Pulmonary artery endothelial cell (primary cell): ENCODE measurements around the gene AP3S2. TPM values are rescaled to one million over a fixed set of nuclear protein-coding genes. Genes with fewer than 3 reads are reported as not detected.
"Not testable (repeated sequence)": the region's sequence is repeated elsewhere in the genome, so short reads cannot be mapped to it uniquely, and the experiment has no call there.

Experiments
- DNase-seq: peaks from one replicate; pipeline ENCODE4 v3.0.0-alpha.2; 2011; ENCODE audit warnings: low read depth, low spot score
- total RNA-seq: library from RNA; depleted of rRNA; stranded (reverse); fragments of >200 nt; gene quantifications from 2 replicates; pipeline ENCODE4 v1.2.3, GENCODE V29; 2014

AP3S2 gene
- total RNA-seq, 1 donor from 2014 or later = 19.5 TPM

GRCh38 chr15:89864958-89865739 is 28.6 kb downstream of the AP3S2 start:
- no peak for DNase-seq

GRCh38 chr15:89863918-89864317 is 29.9 kb downstream of the AP3S2 start:
- no peak for DNase-seq

GRCh38 chr15:89860891-89861290 is 32.9 kb downstream of the AP3S2 start:
- DNase-seq = no peak

- DNase-seq = no peak
These were observed 33.4 kb downstream of the AP3S2 start for GRCh38 chr15:89860431-89860830.

- DNase-seq = no peak
These were observed 34.9 kb downstream of the AP3S2 start for GRCh38 chr15:89858661-89859458.

GRCh38 chr15:89857673-89858072 is 36.1 kb downstream of the AP3S2 start:
- DNase-seq = no peak

GRCh38 chr15:89855948-89856347 is 37.8 kb downstream of the AP3S2 start:
- no peak for DNase-seq

- DNase-seq = not testable (repeated sequence)
These were observed 38.9 kb downstream of the AP3S2 start for GRCh38 chr15:89854863-89855262.

- DNase-seq = no peak
These were observed 41.3 kb downstream of the AP3S2 start for GRCh38 chr15:89852342-89852995.

GRCh38 chr15:89851673-89852341 is 42.0 kb downstream of the AP3S2 start:
- no peak for DNase-seq

- DNase-seq = no peak
These were observed 44.9 kb downstream of the AP3S2 start for GRCh38 chr15:89848970-89849292.

GRCh38 chr15:89847101-89847500 is 46.7 kb downstream of the AP3S2 start:
- no peak for DNase-seq

GRCh38 chr15:89845305-89845893 is 48.4 kb downstream of the AP3S2 start:
- peak; percentile 66 for DNase-seq

GRCh38 chr15:89841962-89842361 is 51.8 kb downstream of the AP3S2 start:
- no peak for DNase-seq

GRCh38 chr15:89841306-89841705 is 52.5 kb downstream of the AP3S2 start:
- no peak for DNase-seq

- no peak for DNase-seq
These were observed 54.5 kb downstream of the AP3S2 start for GRCh38 chr15:89839167-89839810.

GRCh38 chr15:89837830-89838178 is 56.0 kb downstream of the AP3S2 start:
- no peak for DNase-seq

GRCh38 chr15:89837134-89837829 is 56.5 kb downstream of the AP3S2 start:
- no peak for DNase-seq

GRCh38 chr15:89836267-89837133 is 57.3 kb downstream of the AP3S2 start:
- DNase-seq = no peak
